Measurements from ENCODE around the gene ADGRG1. TPM values are rescaled to one million over a fixed set of nuclear protein-coding genes. Genes with fewer than 3 reads are reported as not detected.

The ADGRG1 gene
- total and polyA plus RNA-seq, 2 donors (not counting 1 experiment from before 2014, with no cell fraction given): 0.20 to 0.61 TPM

- ChIA-PET POLR2A (no interaction called here), CTCF (interaction anchor here (0.7 to 2.4 kb wide), 12 partner anchors 8 to 410 kb away, joined by 3 to 12 read pairs (median 5); partner anchors contain the start of genes ADGRG5, CIAPIN1, COQ9 and USB1)
- WGBS (ENCODE audit: insufficient coverage): 87% methylated on average over 4 of the region's 7 CpGs
- intact Hi-C loops (cut with micrococcal nuclease): loop anchor here (1.0 to 5.0 kb wide), 2 partner anchors 55 to 413 kb away; no protein-coding TSS in a partner anchor
- Mint-ChIP-seq H3K27ac (no peak overlapping the region), H3K4me3 (no peak overlapping the region), H3K9me3 (ENCODE audit: insufficient read depth) (peaks cover 2% of the 10 kb centered on the region), H3K4me1 (peaks cover 21% of the 10 kb centered on the region), H3K27me3 (peaks cover 25% of the 10 kb centered on the region)
- H3K4me2 ChIP-seq (replicated peaks; ENCODE audit: low read depth, low read length, poor library complexity, severe bottlenecking): peak overlapping the region; percentile 41
- H3K27ac ChIP-seq (ENCODE audit: low read length in 2 of 2): no peak overlapping the region
- ATAC-seq (ENCODE audit: low read depth) (no peak), DNase-seq (no peak)
- H2AFZ ChIP-seq (ENCODE audit: insufficient read depth, low read depth, low read length, poor library complexity, severe bottlenecking): no peak overlapping the region
- TF ChIP-seq CTCF (IDR thresholded peaks at IDR 0.05) (no peak), EZH2 (IDR thresholded peaks at IDR 0.05; ENCODE audit: borderline replicate concordance, insufficient read depth, low read depth, low read length, poor library complexity, severe bottlenecking) (no peak)
- H3K9me3 ChIP-seq (ENCODE audit: control extremely low read depth in 1 of 3, control insufficient read depth in 2 of 3, insufficient read depth in 1 of 3, low read length in 2 of 3): peaks cover 0 to 3% (median 0%) of the 10 kb centered on the region in 3 donors
- H3K79me2 ChIP-seq (ENCODE audit: control insufficient read depth, insufficient read depth, low read length): no peaks in the 10 kb centered on the region
- H3K27me3 ChIP-seq (replicated peaks in 1 of 4; ENCODE audit: control extremely low read depth in 1 of 4, control insufficient read depth in 3 of 4, insufficient read depth in 4 of 4, low read length in 3 of 4): peaks cover 0 to 4% (median 0%) of the 10 kb centered on the region in 4 experiments
- H3K9ac ChIP-seq (ENCODE audit: low read length): no peak overlapping the region
- no peak overlapping the region for H3K4me3 ChIP-seq (ENCODE audit: control extremely low read depth in 1 of 5, extremely low read depth in 1 of 5, insufficient read depth in 1 of 5, low read depth in 2 of 5, low read length in 4 of 5)
- peaks cover 15 to 19% of the 10 kb centered on the region in 2 donors for H3K4me1 ChIP-seq (ENCODE audit: control insufficient read depth in 2 of 2, insufficient read depth in 2 of 2, low read length in 2 of 2)
- H3K36me3 ChIP-seq (replicated peaks in 1 of 2; ENCODE audit: control extremely low read depth in 1 of 2, control insufficient read depth in 1 of 2, extremely low read depth in 1 of 2, insufficient read depth in 2 of 2, low read length in 1 of 2): no peaks in the 10 kb centered on the region
- H4K20me1 ChIP-seq (ENCODE audit: control insufficient read depth, insufficient read depth, low read length, poor library complexity, severe bottlenecking): no peaks in the 10 kb centered on the region
These were observed 36.5 kb upstream of the ADGRG1 start for GRCh38 chr16:57591870-57592485.

- Histone ChIP-seq H3K27ac (ENCODE audit: low read length in 2 of 2) (no peak overlapping the region), H3K27me3 (replicated peaks in 1 of 4; ENCODE audit: control extremely low read depth in 1 of 4, control insufficient read depth in 3 of 4, insufficient read depth in 4 of 4, low read length in 3 of 4) (peaks cover 0 to 4% (median 0%) of the 10 kb centered on the region in 4 experiments), H3K36me3 (replicated peaks in 1 of 2; ENCODE audit: control extremely low read depth in 1 of 2, control insufficient read depth in 1 of 2, extremely low read depth in 1 of 2, insufficient read depth in 2 of 2, low read length in 1 of 2) (no peaks in the 10 kb centered on the region), H3K79me2 (ENCODE audit: control insufficient read depth, insufficient read depth, low read length) (no peaks in the 10 kb centered on the region), H3K4me1 (ENCODE audit: control insufficient read depth in 2 of 2, insufficient read depth in 2 of 2, low read length in 2 of 2) (peaks cover 15 to 19% of the 10 kb centered on the region in 2 donors), H3K9ac (ENCODE audit: low read length) (peak overlapping the region; percentile 6), H2AFZ (ENCODE audit: insufficient read depth, low read depth, low read length, poor library complexity, severe bottlenecking) (peak overlapping the region; percentile 2), H4K20me1 (ENCODE audit: control insufficient read depth, insufficient read depth, low read length, poor library complexity, severe bottlenecking) (no peaks in the 10 kb centered on the region), H3K4me2 (replicated peaks; ENCODE audit: low read depth, low read length, poor library complexity, severe bottlenecking) (peak overlapping the region; percentile 41), H3K4me3 (ENCODE audit: control extremely low read depth in 1 of 5, extremely low read depth in 1 of 5, insufficient read depth in 1 of 5, low read depth in 2 of 5, low read length in 4 of 5) (no peak overlapping the region), H3K9me3 (ENCODE audit: control extremely low read depth in 1 of 3, control insufficient read depth in 2 of 3, insufficient read depth in 1 of 3, low read length in 2 of 3) (peaks cover 0 to 3% (median 0%) of the 10 kb centered on the region in 3 donors)
- 0% methylated on average over 4 of the region's 4 CpGs for WGBS (ENCODE audit: insufficient coverage)
- ATAC-seq (ENCODE audit: low read depth) (peak; percentile 28), DNase-seq (no peak)
- H3K27me3 Mint-ChIP-seq: peaks cover 25% of the 10 kb centered on the region
- no peak overlapping the region for H3K27ac Mint-ChIP-seq
- H3K9me3 Mint-ChIP-seq (ENCODE audit: insufficient read depth): peaks cover 2% of the 10 kb centered on the region
- CTCF ChIA-PET: interaction anchor here (0.7 to 2.4 kb wide), 5 partner anchors 9 to 70 kb away, joined by 3 to 9 read pairs (median 4); no protein-coding TSS in a partner anchor
- peaks cover 21% of the 10 kb centered on the region for H3K4me1 Mint-ChIP-seq
- intact Hi-C loops (cut with micrococcal nuclease): loop anchor here (5.0 kb wide), 1 partner anchor 55 kb away; no protein-coding TSS in a partner anchor
- POLR2A ChIA-PET: no interaction called here
- H3K4me3 Mint-ChIP-seq: no peak overlapping the region
- TF ChIP-seq EZH2 (IDR thresholded peaks at IDR 0.05; ENCODE audit: borderline replicate concordance, insufficient read depth, low read depth, low read length, poor library complexity, severe bottlenecking): no peak
- no peak for TF ChIP-seq CTCF (IDR thresholded peaks at IDR 0.05)
These were observed 35.8 kb upstream of the ADGRG1 start for GRCh38 chr16:57592591-57593003.

Data from B cell (primary cell).